ENCODE measurements around the gene ERBB2. TPM values are rescaled to one million over a fixed set of nuclear protein-coding genes. Genes with fewer than 3 reads are reported as not detected.

Gene ERBB2
- total RNA-seq, 6 experiments from 2014 or later = 8.9 to 40.4 (median 26.2) TPM

DNA sequence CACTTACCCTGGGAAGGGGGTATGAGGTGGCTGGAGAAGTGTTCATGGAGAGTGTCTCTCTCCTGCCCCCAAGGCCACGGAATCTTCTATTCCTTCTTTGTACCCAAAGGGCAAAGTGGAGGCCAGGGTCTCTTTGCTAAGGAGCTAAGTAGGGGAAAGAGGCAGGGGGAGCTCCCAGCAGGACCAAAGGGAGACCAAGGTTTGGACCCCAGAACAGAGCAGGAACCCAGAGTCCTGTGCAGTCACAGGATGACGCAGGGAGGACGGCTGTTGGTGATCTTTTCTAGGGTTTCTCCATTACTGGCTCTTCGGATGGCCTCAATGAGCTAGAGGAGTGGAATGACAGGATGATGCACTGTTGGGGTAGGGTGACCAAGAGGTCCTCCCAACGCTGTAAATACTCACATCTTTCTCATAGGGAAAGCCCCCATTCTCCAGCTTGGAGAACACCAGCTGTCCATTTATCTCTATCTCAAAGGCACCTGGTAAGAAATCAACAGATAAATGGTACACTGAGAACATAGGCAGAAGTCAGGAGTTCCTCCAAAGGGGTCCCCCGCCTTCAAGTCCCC, 29.5 kb downstream of the ERBB2 start:
- no peak for DNase-seq
- peak overlapping the region; percentile 56 to 93 (median 74) for H3K4me3 ChIP-seq
- peaks cover 0 to 8% (median 3%) of the 10 kb centered on the region in 4 donors for H3K4me1 ChIP-seq
- ATAC-seq = no peak
- H3K27me3 ChIP-seq = no peaks in the 10 kb centered on the region
- no peak for TF ChIP-seq CTCF (IDR thresholded peaks at IDR 0.05)
- no peak for TF ChIP-seq POLR2A (IDR thresholded peaks at IDR 0.05)
- 79% methylated on average over 2 of the region's 6 CpGs for WGBS (ENCODE audit: insufficient coverage, low coverage, low lambda C conversion rate, missing lambda C conversion rate)
- peak overlapping the region in 1 of 3 donors; percentile 91 for H3K27ac ChIP-seq
- intact Hi-C loops (cut with DNase I) = loop anchor here in 1 of 2 donors (5.0 kb wide), 1 partner anchor 57 kb away; no protein-coding TSS in a partner anchor
- peaks cover 0 to 3% (median 0%) of the 10 kb centered on the region in 4 donors for H3K36me3 ChIP-seq
- H3K9me3 ChIP-seq = no peaks in the 10 kb centered on the region

GRCh38 chr17:39730095-39730921, 30.4 kb downstream of the ERBB2 start, which contains the start of gene MIEN1:
MIEN1 (minus strand) TSS chr17:39730532; CDS start chr17:39730495, 37 bp downstream.
- DNase-seq (peak; percentile 93 to 94 (median 93)), ATAC-seq (peak; percentile 97 to 100 (median 98))
- Histone ChIP-seq H3K36me3 (peaks cover 0 to 3% (median 0%) of the 10 kb centered on the region in 4 donors), H3K27ac (peak within 1 kb of the TSS; percentile 84 to 91 (median 85)), H3K9me3 (no peaks in the 10 kb centered on the region), H3K4me3 (peak within 1 kb of the TSS; percentile 56 to 93 (median 74)), H3K27me3 (no peaks in the 10 kb centered on the region), H3K4me1 (peaks cover 0 to 8% (median 3%) of the 10 kb centered on the region in 4 donors)
- under 1% methylated on average over 25 of the region's 65 CpGs for WGBS (ENCODE audit: insufficient coverage, low coverage, low lambda C conversion rate, missing lambda C conversion rate)
- intact Hi-C loops (cut with DNase I) = no loop called here
- peak; percentile 80 for TF ChIP-seq POLR2A (IDR thresholded peaks at IDR 0.05)
- peak; percentile 86 to 97 (median 91) for TF ChIP-seq CTCF (IDR thresholded peaks at IDR 0.05)

DNA sequence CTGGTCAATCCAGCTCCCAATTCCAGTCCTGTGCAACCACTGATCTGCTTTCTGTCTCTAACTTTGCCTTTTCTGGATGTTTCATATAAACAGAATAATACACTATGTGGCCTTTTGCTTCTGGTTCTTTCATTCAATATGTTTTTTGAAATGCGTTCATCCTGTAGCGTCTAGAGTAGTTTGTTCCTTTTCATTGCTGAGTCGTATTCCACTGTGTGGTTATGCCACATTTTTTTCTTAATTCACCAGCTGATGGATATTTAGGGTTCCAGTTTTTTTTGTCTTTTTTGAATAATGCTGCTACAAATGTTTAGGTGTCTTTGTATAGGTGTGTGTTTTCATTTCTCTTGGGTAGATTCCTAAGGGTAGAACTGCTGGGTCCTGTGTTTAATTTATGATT, 32.7 kb downstream of the ERBB2 start:
- H3K4me1 ChIP-seq = peaks cover 0 to 11% (median 3%) of the 10 kb centered on the region in 4 donors
- DNase-seq = no peak
- ATAC-seq = no peak
- no peak overlapping the region for H3K27ac ChIP-seq
- H3K36me3 ChIP-seq = peaks cover 0 to 3% (median 0%) of the 10 kb centered on the region in 4 donors
- intact Hi-C loops (cut with DNase I) = no loop called here
- TF ChIP-seq POLR2A (IDR thresholded peaks at IDR 0.05) = no peak
- no peak for TF ChIP-seq CTCF (IDR thresholded peaks at IDR 0.05)
- 81% methylated on average over 3 of the region's 3 CpGs for WGBS (ENCODE audit: insufficient coverage, low coverage, low lambda C conversion rate, missing lambda C conversion rate)
- no peaks in the 10 kb centered on the region for H3K9me3 ChIP-seq
- no peaks in the 10 kb centered on the region for H3K27me3 ChIP-seq
- H3K4me3 ChIP-seq = no peak overlapping the region

DNA sequence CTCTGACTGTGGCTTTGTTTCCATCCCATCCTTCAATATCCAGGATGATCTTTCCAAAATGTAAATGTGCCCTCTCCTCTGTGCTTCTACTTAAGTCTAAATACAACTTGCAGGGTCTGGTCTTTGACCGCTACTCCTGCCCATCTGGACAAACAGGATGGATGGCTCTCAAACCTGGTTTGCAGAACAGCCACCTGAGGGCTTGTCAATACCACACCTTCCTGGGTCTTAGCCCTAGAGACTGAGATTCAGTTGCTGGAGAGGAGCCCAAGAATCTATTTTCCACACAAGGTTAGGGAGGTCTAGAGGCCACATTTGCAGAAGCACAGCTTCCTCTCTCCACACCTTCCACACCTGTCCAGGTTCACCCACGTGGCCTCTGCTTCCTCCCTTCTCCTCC, 36.0 kb downstream of the ERBB2 start:
- no peak overlapping the region for H3K27ac ChIP-seq
- H3K4me3 ChIP-seq = no peak overlapping the region

More for the DNA sequence above, 36.0 kb downstream of the ERBB2 start:
- 75% methylated on average over 2 of the region's 2 CpGs for WGBS (ENCODE audit: insufficient coverage, low coverage, low lambda C conversion rate, missing lambda C conversion rate)
- H3K4me1 ChIP-seq = peaks cover 0 to 14% (median 5%) of the 10 kb centered on the region in 4 donors
- intact Hi-C loops (cut with DNase I) = no loop called here
- DNase-seq = no peak
- H3K9me3 ChIP-seq = no peaks in the 10 kb centered on the region
- no peak for ATAC-seq
- no peaks in the 10 kb centered on the region for H3K27me3 ChIP-seq
- TF ChIP-seq CTCF (IDR thresholded peaks at IDR 0.05) = no peak
- no peak for TF ChIP-seq POLR2A (IDR thresholded peaks at IDR 0.05)
- H3K36me3 ChIP-seq = no peaks in the 10 kb centered on the region

Data from right lobe of liver (tissue), 6 donors.